ENCODE results near the gene PDLIM3. TPM values are rescaled to one million over a fixed set of nuclear protein-coding genes. Genes with fewer than 3 reads are reported as not detected.

The PDLIM3 gene
- total RNA-seq, 1 experiment from 2014 or later: 3.3 TPM

- H4K20me1 ChIP-seq (ENCODE audit: insufficient read depth): no peaks in the 10 kb centered on the region
- ChIA-PET CTCF (no interaction called here), POLR2A (ENCODE audit: unreplicated experiment) (no interaction called here)
- no peaks in the 10 kb centered on the region for H3K9me3 ChIP-seq (ENCODE audit: insufficient read depth, low read depth)
- no peak for DNase-seq
- H3K27ac ChIP-seq: no peak overlapping the region
- H3F3A ChIP-seq (ENCODE audit: insufficient read depth, low read depth): no peaks in the 10 kb centered on the region
- H3K9me2 ChIP-seq (ENCODE audit: insufficient read depth): no peaks in the 10 kb centered on the region
- H3K4me3 ChIP-seq: no peak overlapping the region
- no peaks in the 10 kb centered on the region for H3K27me3 ChIP-seq (ENCODE audit: insufficient read depth, low read depth)
- H3K79me2 ChIP-seq (ENCODE audit: low read depth): no peaks in the 10 kb centered on the region
- no peaks in the 10 kb centered on the region for H3K36me3 ChIP-seq (ENCODE audit: low read depth)
- intact Hi-C loops (cut with micrococcal nuclease; ENCODE audit: unreplicated experiment): no loop called here
- TF ChIP-seq CTCF (conservative IDR thresholded peaks at IDR 0.05): no peak
- no peak for TF ChIP-seq EZH2 (IDR thresholded peaks at IDR 0.05; ENCODE audit: low read depth)
- H2AFZ ChIP-seq: no peak overlapping the region
- no TSS peak for BruUV-seq (replicated peaks)
- no peaks in the 10 kb centered on the region for H3K4me1 ChIP-seq (replicated peaks; ENCODE audit: insufficient read depth)
- no peak overlapping the region for H3K4me2 ChIP-seq
Observed at GRCh38 chr4:185567381-185568376, 32.4 kb upstream of the PDLIM3 start.

GRCh38 chr4:185566972-185567371 is 31.7 kb upstream of the PDLIM3 start:
- Histone ChIP-seq H3K4me2 (no peak overlapping the region), H3K36me3 (ENCODE audit: low read depth) (no peaks in the 10 kb centered on the region), H3K27ac (no peak overlapping the region), H3K27me3 (ENCODE audit: insufficient read depth, low read depth) (no peaks in the 10 kb centered on the region), H3K79me2 (ENCODE audit: low read depth) (no peaks in the 10 kb centered on the region), H3K9me3 (ENCODE audit: insufficient read depth, low read depth) (no peaks in the 10 kb centered on the region), H3K4me1 (replicated peaks; ENCODE audit: insufficient read depth) (no peaks in the 10 kb centered on the region), H4K20me1 (ENCODE audit: insufficient read depth) (no peaks in the 10 kb centered on the region), H2AFZ (0 out of 2 replicates have a peak overlapping the region, but pooled peaks have one; percentile 11), H3F3A (ENCODE audit: insufficient read depth, low read depth) (no peaks in the 10 kb centered on the region), H3K9me2 (ENCODE audit: insufficient read depth) (no peaks in the 10 kb centered on the region), H3K4me3 (no peak overlapping the region)
- intact Hi-C loops (cut with micrococcal nuclease; ENCODE audit: unreplicated experiment): no loop called here
- ChIA-PET POLR2A (ENCODE audit: unreplicated experiment) (no interaction called here), CTCF (no interaction called here)
- BruUV-seq (replicated peaks): no TSS peak
- TF ChIP-seq EZH2 (IDR thresholded peaks at IDR 0.05; ENCODE audit: low read depth) (no peak), CTCF (conservative IDR thresholded peaks at IDR 0.05) (no peak)
- DNase-seq: peak in 1 of 2 experiments; percentile 62

GRCh38 chr4:185566425-185566824 is 31.1 kb upstream of the PDLIM3 start:
- DNase-seq: no peak
- no peaks in the 10 kb centered on the region for H3F3A ChIP-seq (ENCODE audit: insufficient read depth, low read depth)
- H3K9me3 ChIP-seq (ENCODE audit: insufficient read depth, low read depth): no peaks in the 10 kb centered on the region
- H2AFZ ChIP-seq: 0 out of 2 replicates have a peak overlapping the region, but pooled peaks have one; percentile 11
- H3K4me1 ChIP-seq (replicated peaks; ENCODE audit: insufficient read depth): no peaks in the 10 kb centered on the region
- H3K4me2 ChIP-seq: no peak overlapping the region
- no peaks in the 10 kb centered on the region for H3K79me2 ChIP-seq (ENCODE audit: low read depth)
- H3K9me2 ChIP-seq (ENCODE audit: insufficient read depth): no peaks in the 10 kb centered on the region
- CTCF ChIA-PET: no interaction called here
- POLR2A ChIA-PET (ENCODE audit: unreplicated experiment): no interaction called here
- TF ChIP-seq CTCF (conservative IDR thresholded peaks at IDR 0.05) (no peak), EZH2 (IDR thresholded peaks at IDR 0.05; ENCODE audit: low read depth) (no peak)
- H4K20me1 ChIP-seq (ENCODE audit: insufficient read depth): no peaks in the 10 kb centered on the region
- no peaks in the 10 kb centered on the region for H3K36me3 ChIP-seq (ENCODE audit: low read depth)
- no TSS peak for BruUV-seq (replicated peaks)
- H3K4me3 ChIP-seq: no peak overlapping the region
- H3K27me3 ChIP-seq (ENCODE audit: insufficient read depth, low read depth): no peaks in the 10 kb centered on the region
- H3K27ac ChIP-seq: no peak overlapping the region
- intact Hi-C loops (cut with micrococcal nuclease; ENCODE audit: unreplicated experiment): no loop called here
